Measurements from ENCODE around the gene OR2D2.
A peak's percentile ranks its signal among the peaks of the same experiment; 100 is the strongest.
"Not testable (repeated sequence)": the region's sequence is repeated elsewhere in the genome, so short reads cannot be mapped to it uniquely, and the experiment has no call there.

OR2D2 gene

GRCh38 chr11:6887711-6888110, 4.6 kb downstream of the OR2D2 start:
- not testable (repeated sequence) for DNase-seq

- DNase-seq: no peak
These were observed 9.5 kb downstream of the OR2D2 start for GRCh38 chr11:6882751-6883150.

- no peak for DNase-seq
These were observed 15.4 kb downstream of the OR2D2 start for GRCh38 chr11:6876914-6877313.

- no peak for DNase-seq
These were observed 16.0 kb downstream of the OR2D2 start, which contains the start of gene OR10A4 for GRCh38 chr11:6876325-6876724. OR10A4 (plus strand) TSS chr11:6876625; CDS start chr11:6876648, 23 bp downstream.

- DNase-seq: no peak
These were observed 16.5 kb downstream of the OR2D2 start for GRCh38 chr11:6875761-6876160.

GRCh38 chr11:6871278-6871677, 21.0 kb downstream of the OR2D2 start:
- DNase-seq: no peak

- DNase-seq: no peak
These were observed 27.9 kb downstream of the OR2D2 start for GRCh38 chr11:6864438-6864837.

GRCh38 chr11:6862961-6863360, 29.3 kb downstream of the OR2D2 start, which contains the start of gene OR10A2:
OR10A2 (plus strand) TSS chr11:6863057; CDS start chr11:6869755, 6,698 bp downstream.
- DNase-seq: peak in 1 of 58 donors; percentile 6

GRCh38 chr11:6856871-6857270, 35.4 kb downstream of the OR2D2 start:
- DNase-seq: no peak

GRCh38 chr11:6855971-6856541, 36.2 kb downstream of the OR2D2 start:
- no peak for DNase-seq

GRCh38 chr11:6854801-6855200, 37.5 kb downstream of the OR2D2 start:
- DNase-seq: not testable (repeated sequence)

- no peak for DNase-seq
These were observed 41.8 kb downstream of the OR2D2 start for GRCh38 chr11:6850526-6850925.

- no peak for DNase-seq
These were observed 46.9 kb downstream of the OR2D2 start, which contains the start of gene OR10A5 for GRCh38 chr11:6845383-6845782. OR10A5 (plus strand) TSS chr11:6845683; CDS start chr11:6845683, 0 bp downstream.

- no peak for DNase-seq
These were observed 47.9 kb downstream of the OR2D2 start for GRCh38 chr11:6844356-6844755.

- no peak for DNase-seq
These were observed 48.6 kb downstream of the OR2D2 start for GRCh38 chr11:6843670-6844069.

- DNase-seq: no peak
These were observed 50.6 kb downstream of the OR2D2 start for GRCh38 chr11:6841694-6842093.
